CD14-positive monocyte (primary cell): ENCODE results near the gene BBS2. TPM values are rescaled to one million over a fixed set of nuclear protein-coding genes. Genes with fewer than 3 reads are reported as not detected.

ENCODE experiments used
- DNase-seq, 3 donors: peaks; one replicate each; pipeline ENCODE4 v3.0.0-alpha.2; 2011 to 2022
- H2AFZ ChIP-seq: 2 replicates; pipeline ENCODE4 v1.6.0; 2012; ENCODE audit warnings: mild to moderate bottlenecking, low read depth, low read length, inconsistent platforms; ENCODE audit not compliant: insufficient read depth, poor library complexity, severe bottlenecking
- H3K27ac ChIP-seq, 2 donors: 1 replicate in 1 of 2; 2 replicates in 1 of 2; pipeline ENCODE4 v1.5.1; 2012 to 2013; ENCODE audit warnings: low read length in 2 of 2, control low read depth in 1 of 2, inconsistent platforms in 1 of 2, low read depth in 1 of 2, mild to moderate bottlenecking in 1 of 2
- H3K27me3 ChIP-seq, 2 donors: one replicate each; pipeline versions ENCODE4 v1.6.0 to v1.6.1; 2011 to 2013; ENCODE audit warnings: low read length in 2 of 2; ENCODE audit not compliant: control insufficient read depth in 2 of 2, insufficient read depth in 2 of 2
- H3K36me3 ChIP-seq, 2 donors: replicated peaks in 1 of 2; 1 replicate in 1 of 2; 2 replicates in 1 of 2; pipeline versions ENCODE4 v1.5.1 to v1.6.1; 2012 to 2013; ENCODE audit warnings: low read length in 2 of 2, control low read depth in 1 of 2, inconsistent platforms in 1 of 2, mild to moderate bottlenecking in 1 of 2; ENCODE audit not compliant: insufficient read depth in 2 of 2, control insufficient read depth in 1 of 2
- H3K4me1 ChIP-seq, 2 donors: 1 replicate in 1 of 2; 2 replicates in 1 of 2; pipeline versions ENCODE4 v1.5.1 to v1.6.1; 2012 to 2013; ENCODE audit warnings: low read length in 2 of 2, control low read depth in 1 of 2, inconsistent platforms in 1 of 2, mild to moderate bottlenecking in 1 of 2, moderate library complexity in 1 of 2; ENCODE audit not compliant: insufficient read depth in 2 of 2, control insufficient read depth in 1 of 2
- H3K4me2 ChIP-seq: replicated peaks from 2 replicates; pipeline ENCODE3; 2012; ENCODE audit warnings: low read length, moderate library complexity, mild to moderate bottlenecking; ENCODE audit not compliant: poor library complexity, severe bottlenecking; ENCODE audit errors: extremely low read depth
- H3K4me3 ChIP-seq, 3 experiments: fragments of 200-600 bp in 1 of 3; sonication (generic) in 1 of 3; replicated peaks in 1 of 3; 1 replicate in 2 of 3; 2 replicates in 1 of 3; pipeline ENCODE4 v1.5.1; 2011 to 2013; ENCODE audit warnings: low read length in 3 of 3, mild to moderate bottlenecking in 3 of 3, control low read depth in 2 of 3, low read depth in 2 of 3, inconsistent platforms in 1 of 3, moderate library complexity in 1 of 3
- H3K79me2 ChIP-seq: 2 replicates; pipeline ENCODE4 v1.6.0; 2012; ENCODE audit warnings: mild to moderate bottlenecking, control low read depth, inconsistent platforms, low read length, moderate library complexity; ENCODE audit not compliant: insufficient read depth
- H3K9ac ChIP-seq: 2 replicates; pipeline ENCODE4 v1.6.0; 2017; ENCODE audit warnings: low read length, mild to moderate bottlenecking; ENCODE audit not compliant: insufficient read depth, poor library complexity, severe bottlenecking
- H3K9me3 ChIP-seq, 2 donors: replicated peaks in 1 of 2; 1 replicate in 1 of 2; 2 replicates in 1 of 2; pipeline versions ENCODE4 v1.5.1 to v1.6.1; 2012 to 2013; ENCODE audit warnings: low read length in 2 of 2, control low read depth in 1 of 2; ENCODE audit not compliant: control insufficient read depth in 1 of 2, insufficient read depth in 1 of 2
- H4K20me1 ChIP-seq: 2 replicates; pipeline ENCODE4 v1.6.0; 2012; ENCODE audit warnings: mild to moderate bottlenecking, low read length, control low read depth, moderate library complexity; ENCODE audit not compliant: insufficient read depth
- H3K27ac Mint-ChIP-seq, 7 donors: one replicate each; pipeline ENCODE4 v1.8.0; 2020; ENCODE audit warnings: mild to moderate bottlenecking in 7 of 7, mixed read lengths in 7 of 7, moderate library complexity in 6 of 7, inconsistent platforms in 2 of 7
- H3K27me3 Mint-ChIP-seq, 3 donors: one replicate each; pipeline ENCODE4 v1.8.0; 2021 to 2022; ENCODE audit warnings: low read depth in 3 of 3, mild to moderate bottlenecking in 3 of 3, mixed read lengths in 3 of 3, moderate library complexity in 3 of 3, inconsistent platforms in 1 of 3
- H3K36me3 Mint-ChIP-seq, 2 donors: one replicate each; pipeline ENCODE4 v1.8.0; 2020; ENCODE audit warnings: mixed read lengths in 2 of 2, inconsistent platforms in 1 of 2, mild to moderate bottlenecking in 1 of 2
- H3K4me1 Mint-ChIP-seq: one replicate; pipeline ENCODE4 v1.8.0; 2020; ENCODE audit warnings: mild to moderate bottlenecking, mixed read lengths
- H3K4me3 Mint-ChIP-seq, 2 donors: one replicate each; pipeline ENCODE4 v1.8.0; 2020; ENCODE audit warnings: mild to moderate bottlenecking in 2 of 2, mixed read lengths in 2 of 2, moderate library complexity in 1 of 2
- H3K9me3 Mint-ChIP-seq, 7 donors: one replicate each; pipeline ENCODE4 v1.8.0; 2020 to 2022; ENCODE audit warnings: mixed read lengths in 7 of 7, mild to moderate bottlenecking in 6 of 7, moderate library complexity in 6 of 7, inconsistent platforms in 2 of 7
- WGBS: methylation state at CpG from one replicate; pipeline ENCODE4 v1.1.5; 2013; ENCODE audit warnings: missing lambda C conversion rate; ENCODE audit not compliant: insufficient coverage; 5-methylcytosine and 5-hydroxymethylcytosine counted together
- intact Hi-C, 2 donors: fragments of 100-400 bp; cut with micrococcal nuclease; formaldehyde crosslinking; loops; one replicate each; pipeline versions ENCODE4 v1.15.0 to v1.15.1; 2023
- polyA plus RNA-seq, 3 donors: library from polyadenylated mRNA; depleted of rRNA in 1 of 3; unstranded in 2 of 3; stranded (reverse) in 1 of 3; fragments of 300-500 nt in 2 of 3; fragments of >200 nt in 1 of 3; fragmentation: Illumina TruSeq in 2 of 3; gene quantifications; 1 replicate in 2 of 3; 2 replicates in 1 of 3; pipeline ENCODE4 v1.2.3, GENCODE V29; 2012 to 2021
- TF ChIP-seq, protein P1 (sequence below): fragments of 200-600 bp; IDR thresholded peaks from one replicate; pipeline ENCODE4 v1.8.0; 2022; ENCODE audit warnings: antibody characterized with exemption, mild to moderate bottlenecking

The BBS2 gene
- polyA plus RNA-seq, 3 donors = 16.6 to 35.5 (median 18.8) TPM

DNA sequence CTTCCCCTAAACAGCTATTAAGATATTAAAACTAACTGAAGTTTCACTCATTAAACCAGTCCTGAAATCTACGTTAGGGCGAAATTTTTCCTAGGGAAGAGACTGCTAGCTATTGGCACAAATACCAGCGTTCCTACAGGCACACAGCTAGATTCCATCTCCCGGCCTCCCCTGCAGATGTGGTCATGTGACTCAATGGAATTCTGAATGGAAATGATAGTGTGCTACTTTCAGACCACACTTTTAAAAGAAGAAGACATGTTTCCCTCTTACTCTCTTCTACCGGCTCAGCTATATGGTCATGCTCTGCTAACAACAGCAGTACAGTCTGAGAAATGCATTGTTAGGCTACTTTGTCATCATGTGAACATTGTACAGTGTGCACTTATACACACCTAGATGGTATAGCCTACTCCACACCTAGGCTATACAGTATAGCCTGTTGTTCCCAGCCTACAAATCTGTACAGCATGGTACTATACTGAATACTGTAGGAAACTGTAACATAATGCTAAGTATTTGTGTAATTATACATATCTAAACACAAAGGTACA, 37.1 kb downstream of the BBS2 start:
- Histone ChIP-seq H3K9ac (no peak overlapping the region), H2AFZ (no peak overlapping the region), H3K4me1 (no peaks in the 10 kb centered on the region), H3K36me3 (peaks cover 48 to 77% of the 10 kb centered on the region in 2 donors), H3K9me3 (no peaks in the 10 kb centered on the region), H3K79me2 (no peaks in the 10 kb centered on the region), H3K27me3 (no peaks in the 10 kb centered on the region), H3K27ac (no peak overlapping the region), H3K4me2 (no peak overlapping the region), H3K4me3 (no peak overlapping the region), H4K20me1 (no peaks in the 10 kb centered on the region)
- Mint-ChIP-seq H3K36me3 (peaks cover 48 to 54% of the 10 kb centered on the region in 2 donors), H3K9me3 (peaks cover 0 to 4% (median 4%) of the 10 kb centered on the region in 7 donors), H3K4me3 (no peak overlapping the region), H3K27me3 (peaks cover 0 to 1% (median 0%) of the 10 kb centered on the region in 3 donors), H3K27ac (no peak overlapping the region), H3K4me1 (peaks cover 2% of the 10 kb centered on the region)
- no peak for DNase-seq
- TF ChIP-seq, protein P1, sequence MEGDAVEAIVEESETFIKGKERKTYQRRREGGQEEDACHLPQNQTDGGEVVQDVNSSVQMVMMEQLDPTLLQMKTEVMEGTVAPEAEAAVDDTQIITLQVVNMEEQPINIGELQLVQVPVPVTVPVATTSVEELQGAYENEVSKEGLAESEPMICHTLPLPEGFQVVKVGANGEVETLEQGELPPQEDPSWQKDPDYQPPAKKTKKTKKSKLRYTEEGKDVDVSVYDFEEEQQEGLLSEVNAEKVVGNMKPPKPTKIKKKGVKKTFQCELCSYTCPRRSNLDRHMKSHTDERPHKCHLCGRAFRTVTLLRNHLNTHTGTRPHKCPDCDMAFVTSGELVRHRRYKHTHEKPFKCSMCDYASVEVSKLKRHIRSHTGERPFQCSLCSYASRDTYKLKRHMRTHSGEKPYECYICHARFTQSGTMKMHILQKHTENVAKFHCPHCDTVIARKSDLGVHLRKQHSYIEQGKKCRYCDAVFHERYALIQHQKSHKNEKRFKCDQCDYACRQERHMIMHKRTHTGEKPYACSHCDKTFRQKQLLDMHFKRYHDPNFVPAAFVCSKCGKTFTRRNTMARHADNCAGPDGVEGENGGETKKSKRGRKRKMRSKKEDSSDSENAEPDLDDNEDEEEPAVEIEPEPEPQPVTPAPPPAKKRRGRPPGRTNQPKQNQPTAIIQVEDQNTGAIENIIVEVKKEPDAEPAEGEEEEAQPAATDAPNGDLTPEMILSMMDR = no peak
- intact Hi-C loops = no loop called here
- whole genome bisulfite sequencing = 100% methylated on average over 1 of the region's 5 CpGs

DNA sequence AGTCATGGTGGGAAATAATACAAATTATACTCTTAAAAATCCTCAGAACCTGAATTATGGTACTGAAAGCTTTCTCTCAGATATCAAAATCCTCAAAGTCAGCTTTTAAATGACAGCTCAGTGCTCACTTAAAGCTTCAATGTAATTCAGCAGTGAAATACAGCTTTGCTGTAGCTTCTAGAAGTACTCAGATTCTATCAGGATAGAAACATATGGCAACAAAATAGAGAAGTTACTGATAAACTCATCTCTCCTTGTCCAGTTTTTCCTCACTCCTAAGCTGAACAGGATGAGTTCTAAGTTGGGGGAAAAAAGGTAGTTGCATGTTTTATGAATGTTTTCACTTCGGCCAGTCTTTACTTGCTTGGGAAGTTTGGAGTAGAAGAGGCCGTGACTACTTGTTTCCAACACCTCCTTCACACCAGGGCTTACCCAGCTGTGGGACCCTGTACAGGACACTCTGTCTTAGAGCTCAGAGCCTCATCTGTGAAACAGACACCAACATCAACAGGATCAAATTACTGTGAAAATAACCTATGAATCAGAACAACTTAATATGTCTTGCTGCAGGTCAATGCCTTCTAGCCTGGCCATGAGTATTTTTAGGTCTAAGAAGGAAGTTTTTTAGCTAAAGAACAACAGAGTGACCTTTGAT, 38.2 kb downstream of the BBS2 start:
- H3K36me3 ChIP-seq = peaks cover 58 to 88% of the 10 kb centered on the region in 2 donors
- no peaks in the 10 kb centered on the region for H3K27me3 ChIP-seq
- H3K27ac Mint-ChIP-seq = peak overlapping the region in 1 of 7 donors; percentile 30

More for the DNA sequence above, 38.2 kb downstream of the BBS2 start:
- Mint-ChIP-seq H3K4me1 (peaks cover 2% of the 10 kb centered on the region), H3K9me3 (peaks cover 0 to 4% (median 4%) of the 10 kb centered on the region in 7 donors), H3K36me3 (peaks cover 58 to 63% of the 10 kb centered on the region in 2 donors), H3K27me3 (peaks cover 0 to 1% (median 0%) of the 10 kb centered on the region in 3 donors), H3K4me3 (no peak overlapping the region)
- no peak overlapping the region for H3K4me2 ChIP-seq
- intact Hi-C loops = no loop called here
- H3K4me1 ChIP-seq = no peaks in the 10 kb centered on the region
- no peaks in the 10 kb centered on the region for H3K9me3 ChIP-seq
- no peaks in the 10 kb centered on the region for H3K79me2 ChIP-seq
- no peak overlapping the region for H3K9ac ChIP-seq
- H4K20me1 ChIP-seq = no peaks in the 10 kb centered on the region
- TF ChIP-seq, protein P1 = no peak
- H2AFZ ChIP-seq = no peak overlapping the region
- no peak for DNase-seq
- H3K4me3 ChIP-seq = no peak overlapping the region
- H3K27ac ChIP-seq = no peak overlapping the region
- WGBS = no CpG with 5 or more reads among the region's 2 CpGs
